HG03520 (cell line): ENCODE results near the gene FAM53A.
"Not testable (repeated sequence)": the region's sequence is repeated elsewhere in the genome, so short reads cannot be mapped to it uniquely, and the experiment has no call there.

Experiments
- ATAC-seq: cut with Tn5 transposase; IDR thresholded peaks from one replicate; pipeline ENCODE4 v1.9.1; 2021; ENCODE audit warnings: mild to moderate bottlenecking, moderate library complexity; ENCODE audit not compliant: unreplicated experiment

FAM53A gene

DNA sequence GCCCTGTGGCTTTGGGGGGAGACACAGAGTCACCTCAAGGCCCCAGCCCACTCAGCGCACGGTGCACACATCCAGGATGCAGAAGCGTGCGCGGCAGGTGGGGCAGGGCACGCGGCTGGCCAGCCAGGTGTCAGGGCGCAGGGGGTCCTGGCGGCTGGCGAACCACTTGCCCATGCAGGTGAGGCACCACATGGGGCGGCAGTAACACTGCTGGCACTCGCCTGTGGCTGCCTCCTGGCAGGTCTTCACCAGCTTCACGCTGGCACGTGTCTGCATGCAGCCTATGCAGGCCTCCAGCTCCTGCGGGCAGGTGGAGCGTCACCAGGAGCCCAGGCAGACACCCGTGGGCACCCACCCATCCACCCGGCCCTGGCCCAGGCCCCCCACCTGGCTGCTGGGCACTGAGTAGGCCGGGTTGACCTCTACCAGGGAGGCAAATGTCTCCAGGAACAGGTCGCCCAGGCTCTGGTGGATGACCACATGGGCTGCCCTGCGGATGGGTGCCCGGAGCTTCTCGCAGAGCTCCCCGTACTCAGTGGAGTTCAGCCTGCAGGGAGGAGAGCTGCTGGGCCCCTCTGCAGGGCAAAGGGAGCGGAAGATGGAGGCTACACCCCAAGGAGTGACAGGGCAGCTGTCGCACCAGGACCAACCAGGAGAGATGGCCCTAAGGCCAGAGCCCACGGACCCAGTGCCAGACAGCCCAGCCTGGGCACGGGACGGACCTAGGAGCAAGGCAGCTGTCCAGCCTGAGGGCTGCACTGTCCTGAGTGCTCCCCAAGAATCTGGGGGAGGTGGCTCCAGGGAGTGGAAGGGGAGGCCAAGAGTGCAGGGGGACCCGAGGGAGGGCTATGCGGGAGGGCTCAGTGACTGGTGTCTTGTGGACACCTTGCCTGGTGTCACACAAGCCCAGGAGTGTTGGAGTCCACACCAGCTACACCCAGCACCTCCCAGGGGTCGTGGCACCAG lies 33.3 kb upstream of the FAM53A start:
- ATAC-seq: no peak

DNA sequence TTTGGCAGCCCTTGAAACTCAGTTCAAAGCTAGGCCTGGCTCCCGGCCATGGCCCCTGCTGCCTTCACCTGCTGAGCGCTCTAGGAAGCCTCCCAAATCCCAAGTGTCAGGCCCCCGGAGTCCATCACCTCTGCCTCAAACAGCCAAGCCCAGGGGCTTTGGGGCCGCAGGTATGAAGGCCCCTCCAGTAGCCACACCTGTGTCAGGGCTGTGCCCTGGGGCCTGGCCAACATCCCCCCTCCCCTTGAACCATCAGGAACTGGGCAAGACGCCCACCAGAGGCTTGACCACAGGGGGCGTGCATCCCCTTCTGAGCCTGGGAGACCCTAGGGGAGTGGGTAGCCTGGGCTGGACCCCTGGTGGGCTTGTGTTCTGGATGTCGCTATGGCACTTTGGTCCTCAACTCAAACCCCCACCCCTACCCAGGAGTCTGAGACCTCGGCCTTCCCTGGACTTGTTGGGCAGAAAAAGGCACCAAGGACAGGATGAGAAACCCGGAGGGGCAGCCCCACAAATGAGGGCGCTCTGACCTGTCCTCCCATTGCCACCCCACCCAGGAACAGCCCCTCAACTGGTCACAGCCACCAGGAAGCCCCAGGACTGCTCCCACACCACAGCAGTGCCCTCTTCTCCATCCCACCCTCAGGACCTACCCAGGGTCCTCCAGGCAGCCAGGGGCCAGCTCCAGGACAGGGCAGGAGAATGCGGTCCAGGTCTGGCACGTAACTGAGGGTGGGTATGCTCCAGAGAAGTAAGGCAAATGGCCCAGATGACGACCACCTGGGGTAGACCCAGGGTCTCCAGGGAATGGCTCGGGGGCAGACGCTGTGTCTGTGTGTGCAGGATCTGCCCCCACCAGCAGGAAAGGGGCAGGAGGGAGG lies 32.2 kb upstream of the FAM53A start:
- no peak for ATAC-seq

DNA sequence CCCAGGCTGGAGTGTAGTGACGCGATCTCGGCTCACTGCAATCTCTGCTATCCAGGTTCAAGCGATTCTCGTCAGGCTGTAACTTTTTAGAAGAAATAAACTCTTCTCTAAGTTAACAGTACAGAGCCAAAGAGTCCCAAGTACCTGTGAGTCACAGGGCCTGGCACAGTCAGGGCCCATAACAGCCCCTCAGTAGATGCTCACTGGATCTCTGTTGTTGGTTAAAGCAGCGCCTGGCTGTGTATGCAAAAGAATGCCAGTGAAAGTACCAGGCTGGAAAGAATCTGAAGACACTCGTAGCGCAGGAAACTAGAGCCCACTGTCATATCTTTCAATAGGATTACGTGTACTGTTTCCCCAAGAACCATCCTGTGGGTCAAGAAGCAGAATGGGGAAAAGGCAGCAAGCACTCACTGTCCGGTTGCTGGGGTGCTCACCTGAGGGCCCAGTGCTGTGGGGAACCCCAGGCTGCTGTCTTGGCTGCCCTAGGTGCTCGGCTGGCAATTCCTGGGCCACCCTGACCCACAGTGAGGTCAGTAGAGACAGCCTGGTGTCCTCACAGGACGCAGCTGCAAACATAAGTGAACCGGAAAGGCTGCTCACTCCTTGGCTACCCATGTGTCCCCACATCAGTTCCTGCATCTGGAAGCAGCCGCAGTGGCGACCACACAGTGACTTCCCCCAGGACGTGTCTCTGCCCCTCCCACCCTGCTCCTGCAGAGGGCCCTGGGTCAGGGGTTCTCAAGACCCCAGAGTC lies 31.1 kb upstream of the FAM53A start:
- ATAC-seq: no peak

DNA sequence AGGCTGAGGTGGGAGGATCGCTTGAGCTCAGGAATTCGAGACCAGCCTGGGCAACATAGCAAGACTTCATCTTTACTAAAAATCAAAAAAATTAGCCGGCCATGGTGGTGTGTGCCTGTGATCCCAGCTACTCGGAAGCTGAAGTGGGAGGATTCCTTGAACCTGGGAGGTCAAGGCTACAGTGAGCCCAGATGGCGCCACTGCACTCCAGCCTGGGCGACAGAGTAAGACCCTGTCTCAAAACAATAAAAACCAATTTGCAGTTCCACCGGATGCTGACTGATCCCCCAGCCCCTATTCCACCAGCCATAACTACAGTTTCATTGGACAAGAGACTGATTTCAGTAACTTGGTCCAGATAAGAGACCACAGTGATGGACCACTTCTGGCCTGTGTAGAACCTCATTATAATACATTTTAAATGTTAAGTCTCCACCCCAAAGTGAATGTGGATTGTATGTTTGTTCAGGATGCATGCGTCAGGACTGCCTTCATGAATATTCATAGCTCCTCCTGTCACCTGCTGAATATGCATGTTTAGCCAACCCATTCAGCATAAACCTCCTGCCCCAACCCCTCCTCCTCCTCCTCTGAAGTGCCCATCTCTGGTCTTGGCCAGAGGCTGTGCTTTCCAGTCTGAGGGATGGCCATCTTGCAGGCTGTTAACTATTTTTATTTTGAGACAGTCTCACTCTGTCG lies 30.3 kb upstream of the FAM53A start:
- ATAC-seq: no peak

DNA sequence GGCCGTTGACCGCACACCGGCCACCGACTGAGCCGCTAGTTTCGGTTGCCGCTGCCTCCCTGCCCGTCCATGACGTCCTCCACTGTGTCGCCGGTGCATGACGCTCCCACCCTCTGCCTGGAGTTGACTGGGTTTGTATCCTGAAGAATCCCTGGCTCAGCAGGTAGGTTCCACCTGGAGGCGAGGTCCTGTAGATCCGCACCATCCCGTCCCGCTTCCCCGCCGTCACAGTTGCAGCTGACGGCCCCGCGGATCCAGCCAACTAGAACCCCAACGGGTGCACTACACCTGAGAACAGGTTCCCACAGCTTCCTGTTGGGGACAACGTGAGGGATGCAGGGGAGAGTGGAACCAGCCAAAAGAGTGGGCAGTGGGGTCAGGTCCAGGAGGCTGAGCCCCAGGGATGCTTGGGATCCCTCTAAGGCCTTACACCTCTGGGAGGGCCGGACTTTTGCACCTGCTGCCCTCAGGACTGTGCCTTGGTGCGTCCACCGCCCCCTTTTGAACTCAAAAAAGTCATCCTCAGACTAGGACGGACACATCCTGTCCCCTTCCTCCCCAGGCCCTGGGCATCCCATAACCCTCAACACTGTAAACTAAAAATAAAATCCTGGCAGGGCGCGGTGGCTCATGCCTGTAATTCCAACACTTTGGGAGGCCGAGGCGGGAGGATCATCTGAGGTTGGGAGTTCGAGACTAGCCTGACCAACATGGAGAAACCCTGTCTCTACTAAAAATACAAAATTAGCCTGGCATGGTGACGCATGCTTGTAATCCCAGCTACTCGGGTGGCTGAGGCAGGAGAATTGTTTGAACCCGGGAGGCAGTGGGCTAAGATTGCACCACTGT lies 29.1 kb upstream of the FAM53A start:
- ATAC-seq: no peak

DNA sequence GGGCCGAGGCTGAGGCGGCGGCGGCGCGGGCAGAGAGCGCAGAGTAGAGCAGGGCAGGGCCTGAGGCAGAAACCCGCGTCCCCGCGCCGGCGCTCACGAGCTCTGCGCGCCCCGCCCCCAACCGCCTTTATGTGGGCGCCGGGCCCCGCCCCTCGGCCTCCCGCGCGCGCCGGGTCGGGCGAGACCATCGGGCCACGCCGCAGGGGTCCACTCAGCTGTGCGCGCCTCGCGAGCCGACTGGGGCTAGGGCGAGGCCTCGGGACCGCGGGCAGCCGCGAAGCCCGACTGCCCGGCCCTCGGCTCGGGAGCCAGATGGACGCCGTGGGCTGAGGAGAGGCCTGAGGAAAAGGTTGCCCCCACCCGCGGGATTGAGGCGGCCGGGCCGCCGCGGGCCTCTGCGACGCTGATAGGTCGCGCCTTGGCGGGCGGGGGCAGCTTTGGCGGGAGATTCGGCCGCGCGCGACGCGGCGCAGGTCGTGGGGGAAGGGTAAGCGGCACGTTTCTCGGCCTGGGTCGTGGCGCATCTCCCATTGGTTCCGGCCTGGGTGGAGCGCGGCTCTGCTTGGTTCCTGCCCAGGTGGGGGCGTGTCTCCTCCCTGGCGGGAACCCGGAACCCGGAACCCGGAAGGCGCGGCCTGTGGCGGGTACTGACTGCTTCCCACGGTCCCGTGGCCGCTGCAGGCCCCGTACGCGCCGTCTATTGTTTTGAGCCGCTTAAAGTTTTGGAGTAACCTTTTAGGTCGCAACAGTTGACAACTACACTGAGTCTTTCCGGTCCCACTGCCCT lies 28.3 kb upstream of the FAM53A start, which contains the start of gene SLBP:
TSS of gene SLBP (minus strand) at position 104 of the 787 bp plus-strand sequence. CDS start 131 bp downstream, outside the sequence.
- ATAC-seq: peak; percentile 73

DNA sequence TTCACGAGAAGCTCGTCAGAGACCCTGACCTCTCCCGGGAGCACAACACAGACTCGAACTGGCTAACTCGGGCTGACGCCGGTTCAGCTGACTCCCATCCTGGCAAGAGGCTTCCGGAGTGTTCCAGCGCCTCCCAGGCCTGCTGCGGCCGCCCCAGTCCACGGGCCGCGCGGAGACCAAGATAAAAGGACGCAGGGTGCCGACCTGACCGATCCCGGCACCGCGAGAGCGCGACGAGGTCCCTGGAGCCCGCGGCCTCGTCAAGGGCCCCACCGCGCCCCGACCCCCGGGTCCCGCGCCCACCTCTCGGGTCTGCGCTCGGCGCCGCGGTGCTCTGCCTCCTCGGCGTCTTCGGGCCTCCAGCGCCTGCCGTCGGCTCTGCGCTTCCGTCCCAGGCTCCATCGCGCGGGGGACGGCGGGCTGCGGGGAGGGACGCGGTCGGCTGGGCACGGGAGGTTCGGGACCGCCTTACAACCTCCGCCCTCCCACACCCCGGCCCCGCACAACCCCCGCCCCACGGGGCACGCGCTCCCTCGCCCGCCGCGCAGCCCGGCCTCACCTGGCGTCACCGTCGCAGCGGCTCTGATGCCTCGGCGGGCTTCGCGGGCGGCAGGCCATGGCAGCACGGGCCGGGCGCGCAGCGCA lies 27.6 kb upstream of the FAM53A start:
- peak; percentile 7 for ATAC-seq

DNA sequence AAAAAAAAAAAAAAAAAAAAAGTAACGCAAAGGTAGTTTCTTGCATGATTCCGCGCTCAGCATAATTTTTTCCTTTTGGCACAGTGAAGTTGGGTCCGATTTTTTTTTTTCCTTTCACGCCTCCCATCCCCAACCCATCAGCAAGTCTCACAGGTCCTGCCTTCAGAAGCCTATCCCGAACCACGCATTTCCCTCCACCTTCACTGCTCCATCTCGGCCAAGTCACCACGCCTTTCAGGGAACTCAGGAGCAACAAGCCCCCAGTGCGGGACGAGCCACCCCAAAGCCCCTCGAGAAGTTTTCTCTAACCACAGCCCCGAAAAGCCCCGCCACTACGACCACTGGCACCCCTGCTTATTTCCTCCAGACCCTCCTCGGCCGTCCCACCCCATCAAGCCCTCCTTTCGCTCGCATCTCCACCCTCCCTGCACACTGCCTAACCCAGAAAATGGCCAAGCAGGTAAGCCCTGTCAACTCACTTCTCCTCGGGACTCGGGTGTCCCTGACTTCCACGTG lies 27.0 kb upstream of the FAM53A start:
- no peak for ATAC-seq

DNA sequence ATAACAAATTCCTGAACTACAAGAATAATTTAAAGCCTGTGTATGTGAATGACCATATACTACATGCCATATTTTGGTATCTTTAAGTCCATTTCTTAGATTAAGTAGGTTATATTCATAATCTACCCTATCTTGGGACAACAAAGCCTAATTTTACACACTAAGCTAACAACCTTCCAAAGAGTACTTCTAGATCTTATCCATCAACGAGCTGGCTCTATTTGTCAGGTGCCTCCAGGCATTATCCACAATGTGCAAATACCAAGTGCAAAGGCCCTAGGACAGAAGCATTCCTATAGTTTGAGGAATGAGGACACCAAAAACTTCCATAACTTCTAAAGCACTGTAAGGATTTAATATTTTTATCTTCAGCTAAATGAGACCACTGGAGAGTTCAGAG lies 24.5 kb upstream of the FAM53A start:
- ATAC-seq: no peak

DNA sequence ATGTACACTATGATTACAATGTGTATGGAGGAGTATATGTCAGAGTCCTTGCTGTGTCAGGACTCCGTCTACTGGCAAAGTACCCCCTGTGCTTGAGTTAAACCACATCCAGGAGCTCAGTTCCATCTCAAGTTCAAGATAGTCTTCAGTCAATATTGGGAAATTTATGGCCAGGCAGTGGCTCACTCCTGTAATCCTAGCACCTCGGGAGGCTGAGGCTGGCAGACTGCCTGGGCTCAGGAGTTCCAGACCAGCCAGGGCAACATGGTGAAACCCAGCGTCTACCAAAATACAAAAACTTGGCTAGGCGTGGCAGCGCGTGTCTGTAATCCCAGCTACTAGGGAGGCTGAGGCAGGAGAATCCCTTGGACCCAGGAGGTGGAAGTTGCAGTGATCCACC lies 22.2 kb upstream of the FAM53A start:
- no peak for ATAC-seq

DNA sequence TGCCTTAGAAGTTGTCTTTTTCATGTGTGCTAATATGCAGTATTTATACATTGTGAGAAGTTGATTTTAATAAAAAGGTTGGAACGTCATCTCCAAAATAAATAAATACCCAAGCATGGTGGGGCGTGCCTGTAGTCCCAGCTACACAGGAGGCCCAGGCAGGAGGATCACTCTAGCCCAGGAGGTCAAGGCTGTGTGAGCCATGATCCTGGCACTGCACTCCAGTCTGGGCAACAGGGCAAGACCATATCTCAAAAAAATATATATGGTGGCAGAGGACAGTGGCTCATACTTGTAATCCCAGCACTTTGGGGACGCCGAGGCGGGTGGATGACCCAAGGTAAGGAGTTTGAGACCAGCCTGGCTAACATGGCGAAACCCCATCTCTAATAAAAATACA lies 21.6 kb upstream of the FAM53A start:
- no peak for ATAC-seq

DNA sequence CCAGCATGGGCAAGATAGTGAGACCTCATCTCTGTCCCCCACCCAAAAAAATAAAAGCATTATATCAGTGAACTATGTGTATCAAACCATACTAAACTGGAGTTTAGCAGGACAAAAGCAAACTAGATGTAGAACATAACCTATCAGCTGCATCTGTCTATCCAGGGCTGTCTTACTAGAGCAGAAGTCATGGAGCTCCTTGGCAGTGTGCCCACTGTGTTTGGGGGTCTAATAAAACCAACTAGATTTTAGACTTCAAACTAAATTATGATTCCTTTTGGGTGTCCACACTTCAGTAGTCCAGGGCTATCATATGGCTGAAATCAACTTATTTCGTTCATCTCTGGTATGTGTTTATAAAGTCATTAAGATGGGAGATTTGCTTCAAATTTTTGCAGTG lies 19.8 kb upstream of the FAM53A start:
- ATAC-seq: no peak

DNA sequence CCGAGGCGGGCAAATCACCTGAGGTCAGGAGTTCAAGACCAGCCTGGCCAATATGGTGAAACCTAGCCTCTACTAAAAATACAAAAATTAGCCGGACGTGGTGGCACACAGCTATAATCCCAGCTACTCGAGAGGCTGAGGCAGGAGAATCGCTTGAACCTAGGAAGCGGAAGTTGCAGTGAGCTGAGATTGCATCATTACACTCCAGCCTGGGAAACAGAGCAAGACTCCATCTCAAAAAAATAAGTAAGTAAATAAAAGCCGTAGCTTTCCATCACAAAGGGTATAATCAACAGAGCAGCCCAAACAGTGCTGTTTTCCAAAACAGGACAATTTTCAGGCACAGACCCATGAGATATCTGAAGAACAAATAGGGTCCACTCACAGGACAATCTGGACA lies 17.6 kb upstream of the FAM53A start:
- not testable (repeated sequence) for ATAC-seq

DNA sequence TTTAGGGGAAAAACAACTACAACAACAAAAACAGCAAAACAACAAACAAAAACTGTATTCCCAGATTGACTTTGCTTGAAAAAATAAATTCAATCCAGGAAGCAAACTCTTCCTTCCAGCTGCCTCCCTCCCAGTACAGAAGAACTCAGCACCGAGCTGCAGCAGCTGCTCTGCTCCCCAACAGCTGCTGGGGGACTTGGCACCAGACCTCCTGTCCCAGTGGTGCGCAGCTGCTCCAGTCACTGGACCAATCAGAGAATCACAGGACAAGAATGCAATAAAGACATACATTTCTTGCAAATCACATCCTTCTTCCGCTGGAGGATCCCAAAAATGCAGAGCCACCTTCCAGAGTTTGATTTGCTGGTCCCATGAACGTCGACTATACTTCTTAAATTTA lies 11.8 kb upstream of the FAM53A start:
- no peak for ATAC-seq

DNA sequence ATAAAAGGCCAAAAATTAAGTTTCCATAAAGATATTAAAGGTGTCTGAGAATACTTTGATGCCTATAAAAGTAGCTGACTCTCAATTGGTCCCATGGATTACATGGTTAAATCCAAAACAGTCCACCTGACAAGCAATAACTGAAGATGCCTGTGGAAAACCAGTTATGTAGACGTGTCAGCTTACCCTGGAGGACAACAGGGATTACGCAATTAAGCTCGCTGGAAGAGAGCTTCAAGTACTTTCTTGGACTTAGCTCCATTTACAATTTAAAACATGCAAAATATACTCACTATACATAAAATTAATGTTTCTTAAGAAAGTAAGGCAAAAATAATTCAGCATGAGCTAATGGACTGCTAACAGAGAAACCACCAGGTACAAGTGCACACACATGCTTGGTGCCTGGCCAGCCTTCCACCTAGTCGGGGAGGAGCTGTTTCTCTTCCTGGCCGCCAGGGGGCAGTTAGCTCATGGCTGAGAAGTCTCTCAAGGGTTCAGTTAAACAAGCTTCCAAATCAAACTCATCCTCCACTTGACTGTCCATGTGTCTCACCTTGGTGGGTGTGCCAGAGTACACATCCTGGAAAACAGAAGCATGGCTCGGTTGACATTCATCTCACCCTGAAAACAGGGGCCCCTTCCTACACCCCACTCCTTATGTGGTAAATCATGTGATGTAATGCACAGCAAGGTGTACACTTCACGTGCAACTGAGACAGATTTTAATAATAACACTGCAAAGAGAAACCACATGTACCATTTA lies 9.2 kb upstream of the FAM53A start:
- ATAC-seq: peak; percentile 68

DNA sequence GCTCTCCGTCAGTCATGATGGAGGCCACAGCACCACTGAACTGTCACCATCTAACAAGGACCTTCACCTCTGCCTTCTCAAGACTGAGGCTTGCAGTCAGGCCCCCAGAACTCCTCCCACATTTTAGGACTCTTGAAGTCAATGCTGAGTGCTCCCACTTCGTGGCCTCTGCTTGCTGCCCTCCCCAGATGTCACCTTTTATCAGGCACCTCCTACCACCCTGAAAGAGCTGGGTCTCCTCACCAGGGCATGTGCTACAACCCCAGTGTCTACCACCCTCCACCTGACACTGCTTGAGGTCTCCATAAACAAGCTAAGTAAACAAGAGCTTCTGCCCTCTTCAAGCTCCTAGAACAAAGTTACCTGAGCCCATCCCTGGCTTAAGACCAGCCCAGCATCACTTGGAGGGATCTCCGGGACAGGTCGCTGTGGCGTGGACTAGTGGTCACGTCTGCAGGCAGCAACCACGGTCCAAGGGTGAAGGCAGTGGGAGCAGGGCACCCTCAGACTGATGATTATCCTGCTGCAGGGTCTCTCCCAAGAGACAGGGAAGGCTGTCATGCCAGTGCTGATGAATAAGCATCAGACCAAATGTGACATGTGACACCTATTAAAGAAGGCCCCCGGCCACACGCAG lies 7.7 kb upstream of the FAM53A start:
- ATAC-seq: no peak

DNA sequence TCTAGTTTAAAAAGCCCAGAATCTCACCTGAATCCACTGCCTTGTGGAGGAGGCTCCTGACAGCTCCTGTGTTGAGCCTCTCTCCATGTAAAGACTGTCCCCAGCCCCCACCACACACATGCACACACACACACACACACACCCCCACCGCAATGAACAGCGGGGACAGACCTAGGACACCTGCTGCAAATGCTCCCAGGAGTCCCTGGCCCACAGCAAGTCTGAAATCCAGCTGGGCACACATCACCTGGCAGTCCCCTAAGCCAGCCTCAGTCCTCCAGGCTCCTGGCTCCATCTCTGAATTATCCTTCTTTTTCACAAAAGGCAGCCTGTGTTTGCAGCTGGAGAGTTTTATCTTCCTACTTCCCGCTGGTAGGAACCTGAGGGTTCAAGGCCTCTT lies 6.6 kb upstream of the FAM53A start:
- no peak for ATAC-seq
